HCT116 (cell line): ENCODE results near the gene ATXN7L1. TPM values are rescaled to one million over a fixed set of nuclear protein-coding genes. Genes with fewer than 3 reads are reported as not detected.

Source experiments
- ATAC-seq: fragments of 200-7000 bp; cut with Tn5 transposase; 2 replicates; pipeline ENCODE4 v1.9.1; 2020; ENCODE audit warnings: mild to moderate bottlenecking, moderate library complexity
- BruUV-seq: library from RNA; stranded (reverse); fragments of 400-500 nt; replicated peaks from 2 replicates; lab custom pipeline; 2021; lab: Mats Ljungman, UMichigan
- CTCF ChIA-PET: fragments of 300-600 bp; sonication (Branson Sonifier 250); formaldehyde crosslinking; loops from one replicate; lab custom pipeline; 2021; ENCODE audit warnings: antibody characterized with exemption; lab: Charles Lee
- POLR2A ChIA-PET: fragments of 300-600, 350-600 bp; sonication (Branson Sonifier 250); formaldehyde crosslinking; loops from one replicate; lab custom pipeline; 2021; ENCODE audit warnings: antibody characterized with exemption; lab: Charles Lee
- RAD21 ChIA-PET, 2 experiments: fragments of 300-600 bp; sonication (Branson Sonifier 250); formaldehyde crosslinking; loops; one replicate each; lab custom pipeline; 2023; ENCODE audit warnings: low total read pairs in 2 of 2; ENCODE audit not compliant: uncharacterized antibody in 2 of 2, unreplicated experiment in 2 of 2, low non-redundant PET in 1 of 2; lab: Charles Lee
- DNase-seq: peaks from one replicate; pipeline ENCODE4 v3.0.0-alpha.2; 2010; ENCODE audit warnings: low read depth, low spot score
- H2AFZ ChIP-seq: fragments of 200-600 bp; shearing (Covaris generic), sonication (generic); 2 replicates; pipeline ENCODE4 v1.6.1; 2017; ENCODE audit warnings: low read depth, mixed run types, mixed read lengths, antibody characterized with exemption, low read length; ENCODE audit not compliant: poor library complexity, severe bottlenecking
- H3K27ac ChIP-seq: 2 replicates; pipeline ENCODE4 v1.5.1; 2012; ENCODE audit warnings: low read depth, low read length
- H3K27me3 ChIP-seq: fragments of 200-600 bp; sonication (generic); 2 replicates; pipeline ENCODE4 v1.6.1; 2016; ENCODE audit warnings: mixed run types, low read length, mixed read lengths; ENCODE audit not compliant: insufficient read depth
- H3K36me3 ChIP-seq, 2 experiments: fragments of 200-500 bp in 1 of 2; fragments of 200-600 bp in 1 of 2; sonication (Bioruptor generic) in 1 of 2; sonication (generic) in 1 of 2; 2 replicates each; pipeline versions ENCODE4 v1.5.1 to v1.6.1; 2014 to 2016; ENCODE audit warnings: low read length in 2 of 2, inconsistent platforms in 1 of 2, mixed read lengths in 1 of 2, mixed run types in 1 of 2; ENCODE audit not compliant: insufficient read depth in 2 of 2, control insufficient read depth in 1 of 2
- H3K4me1 ChIP-seq, 2 experiments: fragments of 200-600 bp in 1 of 2; sonication (generic) in 1 of 2; 2 replicates each; pipeline versions ENCODE4 v1.5.1 to v1.6.1; 2012 to 2017; ENCODE audit warnings: low read length in 2 of 2, inconsistent platforms in 1 of 2, mild to moderate bottlenecking in 1 of 2, mixed read lengths in 1 of 2, mixed run types in 1 of 2, moderate library complexity in 1 of 2; ENCODE audit not compliant: insufficient read depth in 2 of 2, control insufficient read depth in 1 of 2
- H3K4me2 ChIP-seq: fragments of 200-600 bp; sonication (generic); 2 replicates; pipeline ENCODE4 v1.6.1; 2017; ENCODE audit warnings: mixed run types, low read length, mixed read lengths
- H3K4me3 ChIP-seq, 2 experiments: fragments of 200-600 bp in 1 of 2; sonication (generic) in 1 of 2; replicated peaks in 1 of 2; 2 replicates each; pipeline ENCODE4 v1.5.1; 2011 to 2016; ENCODE audit warnings: low read length in 2 of 2, control low read depth in 1 of 2, low read depth in 1 of 2, mild to moderate bottlenecking in 1 of 2, mixed read lengths in 1 of 2, mixed run types in 1 of 2
- H3K79me2 ChIP-seq: fragments of 200-600 bp; sonication (generic); 2 replicates; pipeline ENCODE4 v1.6.1; 2017; ENCODE audit warnings: mild to moderate bottlenecking, mixed run types, low read length, moderate library complexity, mixed read lengths; ENCODE audit not compliant: insufficient read depth
- H3K9ac ChIP-seq: fragments of 200-600 bp; sonication (generic); 2 replicates; pipeline ENCODE4 v1.6.1; 2016; ENCODE audit warnings: low read length, mixed read lengths
- H3K9me2 ChIP-seq: fragments of 200-600 bp; sonication (generic), shearing (Covaris generic); 2 replicates; pipeline ENCODE4 v1.6.1; 2017; ENCODE audit warnings: mixed run types, mild to moderate bottlenecking, moderate library complexity; ENCODE audit not compliant: insufficient read depth
- H3K9me3 ChIP-seq, 2 experiments: fragments of 200-500 bp in 1 of 2; fragments of 200-600 bp in 1 of 2; sonication (Bioruptor generic) in 1 of 2; sonication (generic) in 1 of 2; 2 replicates each; pipeline ENCODE4 v1.6.1; 2014 to 2017; ENCODE audit warnings: low read length in 2 of 2, mixed read lengths in 2 of 2, inconsistent platforms in 1 of 2, low read depth in 1 of 2, mild to moderate bottlenecking in 1 of 2, mixed run types in 1 of 2, moderate library complexity in 1 of 2; ENCODE audit not compliant: control insufficient read depth in 1 of 2, insufficient read depth in 1 of 2
- H4K20me1 ChIP-seq: fragments of 200-600 bp; sonication (generic), shearing (Covaris generic); 2 replicates; pipeline ENCODE4 v1.6.1; 2017; ENCODE audit warnings: mixed run types, mild to moderate bottlenecking, moderate library complexity; ENCODE audit not compliant: insufficient read depth
- CBX3 ChIP-seq: IDR thresholded peaks from 2 replicates; pipeline ENCODE4 v1.6.1; 2012; ENCODE audit warnings: low read depth
- CEBPB ChIP-seq: IDR thresholded peaks from 2 replicates; pipeline ENCODE4 v1.6.1; 2012; ENCODE audit warnings: low read depth
- EGR1 ChIP-seq: IDR thresholded peaks from 2 replicates; pipeline ENCODE4 v1.6.1; 2012; ENCODE audit warnings: low read depth
- EZH2 ChIP-seq: fragments of 200-600 bp; sonication (generic); IDR thresholded peaks from 2 replicates; pipeline ENCODE4 v1.6.1; 2017; ENCODE audit warnings: antibody characterized with exemption, mixed run types
- EZH2phosphoT487 ChIP-seq: fragments of 200-600 bp; IDR thresholded peaks from 2 replicates; pipeline ENCODE4 v1.6.1; 2018; ENCODE audit warnings: antibody characterized with exemption, borderline replicate concordance
- FOSL1 ChIP-seq: IDR thresholded peaks from 2 replicates; pipeline ENCODE4 v1.6.1; 2012; ENCODE audit warnings: low read depth
- JUND ChIP-seq: IDR thresholded peaks from 2 replicates; pipeline ENCODE4 v1.6.1; 2012
- SRF ChIP-seq: IDR thresholded peaks from 2 replicates; pipeline ENCODE4 v1.6.1; 2012; ENCODE audit warnings: low read depth
- TCF7L2 ChIP-seq: IDR thresholded peaks from 2 replicates; pipeline ENCODE4 v1.7.0; 2011; ENCODE audit warnings: borderline replicate concordance, inconsistent platforms; ENCODE audit not compliant: insufficient read depth, insufficient read length; ENCODE audit errors: extremely low read depth
- YY1 ChIP-seq: IDR thresholded peaks from 2 replicates; pipeline ENCODE4 v1.6.1; 2011; ENCODE audit warnings: low read length, low read depth, moderate library complexity, mild to moderate bottlenecking; ENCODE audit not compliant: insufficient replicate concordance; ENCODE audit errors: extremely low read depth
- ZFX ChIP-seq: fragments of 450-650 bp; IDR thresholded peaks from 2 replicates; pipeline ENCODE4 v1.6.1; 2017
- ZNF274 ChIP-seq: fragments of 200-500 bp; sonication (Bioruptor generic); IDR thresholded peaks from 2 replicates; pipeline ENCODE4 v1.6.1; 2014; ENCODE audit warnings: mild to moderate bottlenecking, low read depth, low read length, inconsistent platforms
- intact Hi-C: fragments of 100-400 bp; cut with micrococcal nuclease; formaldehyde crosslinking; loops from 2 replicates; pipeline ENCODE4 v1.10.0; 2022
- total RNA-seq: library from RNA; stranded (reverse); gene quantifications from one replicate; pipeline ENCODE4 v1.2.1, GENCODE V29; 2021; ENCODE audit not compliant: unreplicated experiment
- TF ChIP-seq, protein P1 (sequence below): IDR thresholded peaks from 2 replicates; pipeline ENCODE4 v1.6.1; 2012; ENCODE audit warnings: low read depth
- TF ChIP-seq, protein P2 (sequence below): IDR thresholded peaks from 2 replicates; pipeline ENCODE4 v1.6.1; 2011; ENCODE audit warnings: mild to moderate bottlenecking, low read length, moderate library complexity; ENCODE audit not compliant: insufficient replicate concordance; ENCODE audit errors: extremely low read depth

Gene ATXN7L1
- total RNA-seq, 1 experiment from 2014 or later = 11.5 TPM

DNA sequence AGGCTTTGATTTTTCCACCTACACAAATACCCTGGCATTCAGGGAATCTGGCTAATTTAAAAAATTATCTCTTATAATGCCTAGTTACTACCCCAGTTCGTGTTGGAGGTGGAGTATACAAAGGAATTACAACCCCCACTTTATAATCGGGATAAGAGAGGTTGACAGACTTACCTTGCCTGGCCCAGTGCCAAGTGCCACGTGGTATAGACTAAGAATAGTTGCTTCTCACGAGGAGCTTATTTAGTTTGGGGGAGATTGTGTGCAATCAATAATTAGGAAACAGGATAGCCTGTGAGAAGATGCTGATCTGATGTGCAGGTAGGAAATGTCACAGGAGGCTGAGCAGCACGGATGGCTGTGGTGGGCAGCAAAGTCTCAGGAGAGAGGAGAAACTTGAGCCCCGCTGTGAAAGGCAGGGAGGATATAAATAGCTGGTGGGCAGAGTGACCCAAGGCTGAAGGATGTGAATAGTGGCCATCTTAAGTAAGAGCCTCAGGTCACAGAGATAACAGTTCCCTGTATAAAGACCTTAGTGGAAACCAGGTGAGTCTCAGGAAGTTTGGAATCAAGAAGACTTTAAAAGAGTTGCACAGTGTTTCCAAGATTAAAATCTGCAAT, 11.3 kb upstream of the ATXN7L1 start:
- Histone ChIP-seq H2AFZ (no peak overlapping the region), H3K4me2 (no peak overlapping the region), H3K9me2 (no peaks in the 10 kb centered on the region), H3K4me3 (no peak overlapping the region), H3K9ac (no peak overlapping the region), H3K4me1 (peaks cover 0 to 5% of the 10 kb centered on the region in 2 experiments; a peak in 2 of 4 replicates), H4K20me1 (0 out of 2 replicates have a peak, but pooled peaks cover 3% of the 10 kb centered on the region), H3K9me3 (no peaks in the 10 kb centered on the region), H3K79me2 (peaks cover 27% of the 10 kb centered on the region), H3K27ac (no peak overlapping the region), H3K36me3 (no peaks in the 10 kb centered on the region; a peak in 1 of 4 replicates), H3K27me3 (no peaks in the 10 kb centered on the region)
- no peak for TF ChIP-seq CEBPB
- no peak for TF ChIP-seq FOSL1
- TF ChIP-seq SRF = no peak
- no peak for TF ChIP-seq EZH2phosphoT487
- no peak for TF ChIP-seq ZFX
- no peak for TF ChIP-seq EGR1
- TF ChIP-seq YY1 = no peak
- no peak for TF ChIP-seq JUND
- TF ChIP-seq, protein P1, sequence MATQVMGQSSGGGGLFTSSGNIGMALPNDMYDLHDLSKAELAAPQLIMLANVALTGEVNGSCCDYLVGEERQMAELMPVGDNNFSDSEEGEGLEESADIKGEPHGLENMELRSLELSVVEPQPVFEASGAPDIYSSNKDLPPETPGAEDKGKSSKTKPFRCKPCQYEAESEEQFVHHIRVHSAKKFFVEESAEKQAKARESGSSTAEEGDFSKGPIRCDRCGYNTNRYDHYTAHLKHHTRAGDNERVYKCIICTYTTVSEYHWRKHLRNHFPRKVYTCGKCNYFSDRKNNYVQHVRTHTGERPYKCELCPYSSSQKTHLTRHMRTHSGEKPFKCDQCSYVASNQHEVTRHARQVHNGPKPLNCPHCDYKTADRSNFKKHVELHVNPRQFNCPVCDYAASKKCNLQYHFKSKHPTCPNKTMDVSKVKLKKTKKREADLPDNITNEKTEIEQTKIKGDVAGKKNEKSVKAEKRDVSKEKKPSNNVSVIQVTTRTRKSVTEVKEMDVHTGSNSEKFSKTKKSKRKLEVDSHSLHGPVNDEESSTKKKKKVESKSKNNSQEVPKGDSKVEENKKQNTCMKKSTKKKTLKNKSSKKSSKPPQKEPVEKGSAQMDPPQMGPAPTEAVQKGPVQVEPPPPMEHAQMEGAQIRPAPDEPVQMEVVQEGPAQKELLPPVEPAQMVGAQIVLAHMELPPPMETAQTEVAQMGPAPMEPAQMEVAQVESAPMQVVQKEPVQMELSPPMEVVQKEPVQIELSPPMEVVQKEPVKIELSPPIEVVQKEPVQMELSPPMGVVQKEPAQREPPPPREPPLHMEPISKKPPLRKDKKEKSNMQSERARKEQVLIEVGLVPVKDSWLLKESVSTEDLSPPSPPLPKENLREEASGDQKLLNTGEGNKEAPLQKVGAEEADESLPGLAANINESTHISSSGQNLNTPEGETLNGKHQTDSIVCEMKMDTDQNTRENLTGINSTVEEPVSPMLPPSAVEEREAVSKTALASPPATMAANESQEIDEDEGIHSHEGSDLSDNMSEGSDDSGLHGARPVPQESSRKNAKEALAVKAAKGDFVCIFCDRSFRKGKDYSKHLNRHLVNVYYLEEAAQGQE = no peak
- TF ChIP-seq, protein P2, sequence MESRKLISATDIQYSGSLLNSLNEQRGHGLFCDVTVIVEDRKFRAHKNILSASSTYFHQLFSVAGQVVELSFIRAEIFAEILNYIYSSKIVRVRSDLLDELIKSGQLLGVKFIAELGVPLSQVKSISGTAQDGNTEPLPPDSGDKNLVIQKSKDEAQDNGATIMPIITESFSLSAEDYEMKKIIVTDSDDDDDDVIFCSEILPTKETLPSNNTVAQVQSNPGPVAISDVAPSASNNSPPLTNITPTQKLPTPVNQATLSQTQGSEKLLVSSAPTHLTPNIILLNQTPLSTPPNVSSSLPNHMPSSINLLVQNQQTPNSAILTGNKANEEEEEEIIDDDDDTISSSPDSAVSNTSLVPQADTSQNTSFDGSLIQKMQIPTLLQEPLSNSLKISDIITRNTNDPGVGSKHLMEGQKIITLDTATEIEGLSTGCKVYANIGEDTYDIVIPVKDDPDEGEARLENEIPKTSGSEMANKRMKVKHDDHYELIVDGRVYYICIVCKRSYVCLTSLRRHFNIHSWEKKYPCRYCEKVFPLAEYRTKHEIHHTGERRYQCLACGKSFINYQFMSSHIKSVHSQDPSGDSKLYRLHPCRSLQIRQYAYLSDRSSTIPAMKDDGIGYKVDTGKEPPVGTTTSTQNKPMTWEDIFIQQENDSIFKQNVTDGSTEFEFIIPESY = no peak
- TF ChIP-seq EZH2 = no peak
- TF ChIP-seq CBX3 = no peak
- no peak for TF ChIP-seq ZNF274
- no peak for TF ChIP-seq TCF7L2
- BruUV-seq = no TSS peak
- ChIA-PET RAD21 (no interaction called here), CTCF (no interaction called here), POLR2A (no interaction called here)
- intact Hi-C loops = no loop called here
- ATAC-seq (no peak), DNase-seq (no peak)
